ENCODE results near the gene NIPBL. TPM values are rescaled to one million over a fixed set of nuclear protein-coding genes. Genes with fewer than 3 reads are reported as not detected.

The NIPBL gene
- total RNA-seq, 2 donors from 2014 or later = 43.2 to 53.6 TPM

DNA sequence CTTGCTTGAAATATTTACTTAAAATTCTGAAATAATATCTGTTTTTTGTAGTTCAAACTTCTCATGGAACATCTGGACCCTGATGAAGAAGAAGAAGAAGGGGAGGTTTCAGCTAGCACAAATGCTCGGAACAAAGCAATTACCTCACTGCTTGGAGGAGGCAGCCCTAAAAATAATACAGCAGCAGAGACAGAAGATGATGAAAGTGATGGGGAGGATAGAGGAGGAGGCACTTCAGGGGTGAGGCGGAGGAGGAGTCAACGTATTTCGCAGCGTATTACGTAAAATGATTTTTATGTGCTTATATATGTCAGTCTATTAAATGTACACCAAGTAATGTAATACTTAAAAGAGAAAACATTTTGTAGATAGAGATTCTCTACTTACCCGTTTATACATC, 187.2 kb downstream of the NIPBL start:
- H3K27ac ChIP-seq = no peak overlapping the region
- H3K36me3 ChIP-seq = no peaks in the 10 kb centered on the region
- DNase-seq (ENCODE audit: low spot score) = no peak
- no peaks in the 10 kb centered on the region for H3K9me3 ChIP-seq
- intact Hi-C loops (cut with DNase I) = no loop called here
- H3K4me3 ChIP-seq = no peak overlapping the region
- no peaks in the 10 kb centered on the region for H3K27me3 ChIP-seq (replicated peaks; ENCODE audit: insufficient read depth)
- TF ChIP-seq POLR2AphosphoS5 (IDR thresholded peaks at IDR 0.05) (no peak), POLR2A (IDR thresholded peaks at IDR 0.05) (no peak)
- TF ChIP-seq, protein P1, sequence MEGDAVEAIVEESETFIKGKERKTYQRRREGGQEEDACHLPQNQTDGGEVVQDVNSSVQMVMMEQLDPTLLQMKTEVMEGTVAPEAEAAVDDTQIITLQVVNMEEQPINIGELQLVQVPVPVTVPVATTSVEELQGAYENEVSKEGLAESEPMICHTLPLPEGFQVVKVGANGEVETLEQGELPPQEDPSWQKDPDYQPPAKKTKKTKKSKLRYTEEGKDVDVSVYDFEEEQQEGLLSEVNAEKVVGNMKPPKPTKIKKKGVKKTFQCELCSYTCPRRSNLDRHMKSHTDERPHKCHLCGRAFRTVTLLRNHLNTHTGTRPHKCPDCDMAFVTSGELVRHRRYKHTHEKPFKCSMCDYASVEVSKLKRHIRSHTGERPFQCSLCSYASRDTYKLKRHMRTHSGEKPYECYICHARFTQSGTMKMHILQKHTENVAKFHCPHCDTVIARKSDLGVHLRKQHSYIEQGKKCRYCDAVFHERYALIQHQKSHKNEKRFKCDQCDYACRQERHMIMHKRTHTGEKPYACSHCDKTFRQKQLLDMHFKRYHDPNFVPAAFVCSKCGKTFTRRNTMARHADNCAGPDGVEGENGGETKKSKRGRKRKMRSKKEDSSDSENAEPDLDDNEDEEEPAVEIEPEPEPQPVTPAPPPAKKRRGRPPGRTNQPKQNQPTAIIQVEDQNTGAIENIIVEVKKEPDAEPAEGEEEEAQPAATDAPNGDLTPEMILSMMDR (IDR thresholded peaks at IDR 0.05) = no peak
- WGBS = 93% methylated on average over 7 of the region's 7 CpGs
- H3K4me1 ChIP-seq (replicated peaks) = no peaks in the 10 kb centered on the region

DNA sequence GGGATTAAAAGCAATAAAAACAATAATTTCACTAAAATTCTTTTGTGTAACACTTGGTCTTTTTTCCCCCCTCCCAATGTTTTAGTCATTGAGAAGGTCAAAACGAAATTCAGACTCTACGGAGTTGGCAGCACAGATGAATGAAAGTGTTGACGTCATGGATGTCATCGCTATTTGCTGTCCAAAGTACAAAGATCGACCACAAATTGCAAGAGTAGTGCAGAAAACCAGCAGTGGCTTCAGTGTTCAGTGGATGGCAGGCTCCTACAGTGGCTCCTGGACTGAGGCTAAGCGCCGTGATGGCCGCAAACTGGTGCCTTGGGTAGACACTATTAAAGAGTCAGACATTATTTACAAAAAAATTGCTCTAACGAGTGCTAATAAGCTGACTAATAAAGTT, 187.9 kb downstream of the NIPBL start:
- WGBS = 85% methylated on average over 9 of the region's 9 CpGs
- H3K27me3 ChIP-seq (replicated peaks; ENCODE audit: insufficient read depth) = no peaks in the 10 kb centered on the region
- no peak overlapping the region for H3K4me3 ChIP-seq
- H3K27ac ChIP-seq = no peak overlapping the region
- no peaks in the 10 kb centered on the region for H3K4me1 ChIP-seq (replicated peaks)
- no peak for TF ChIP-seq POLR2AphosphoS5 (IDR thresholded peaks at IDR 0.05)
- no peak for TF ChIP-seq POLR2A (IDR thresholded peaks at IDR 0.05)
- TF ChIP-seq, protein P1 (IDR thresholded peaks at IDR 0.05) = no peak
- intact Hi-C loops (cut with DNase I) = no loop called here
- H3K36me3 ChIP-seq = no peaks in the 10 kb centered on the region
- H3K9me3 ChIP-seq = no peaks in the 10 kb centered on the region
- no peak for DNase-seq (ENCODE audit: low spot score)

DNA sequence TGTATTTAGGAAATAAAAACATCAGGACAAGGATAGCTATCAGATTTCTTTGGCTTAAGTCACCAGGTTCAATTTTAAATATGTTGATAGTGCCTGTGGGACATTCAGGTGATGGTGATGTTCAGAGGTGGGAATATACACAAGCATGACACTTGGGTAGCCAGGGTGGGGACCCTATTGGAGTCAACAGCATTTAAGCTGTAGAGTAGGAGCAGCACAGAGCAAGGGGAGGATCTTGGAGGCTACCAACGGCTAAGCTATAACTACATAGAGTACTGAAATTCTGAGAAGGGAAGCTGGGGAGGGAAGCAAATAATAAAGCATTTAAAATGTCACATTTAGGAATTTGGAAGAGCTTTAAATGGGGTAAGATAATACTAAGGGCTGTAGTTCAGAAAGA, 194.9 kb downstream of the NIPBL start:
- DNase-seq (ENCODE audit: low spot score) = no peak
- H3K27ac ChIP-seq = no peak overlapping the region
- no peak overlapping the region for H3K4me3 ChIP-seq
- TF ChIP-seq POLR2AphosphoS5 (IDR thresholded peaks at IDR 0.05) = no peak
- no peaks in the 10 kb centered on the region for H3K27me3 ChIP-seq (replicated peaks; ENCODE audit: insufficient read depth)
- 51% methylated on average over 1 of the region's 1 CpG for WGBS
- no peaks in the 10 kb centered on the region for H3K4me1 ChIP-seq (replicated peaks)
- H3K36me3 ChIP-seq = no peaks in the 10 kb centered on the region
- no peaks in the 10 kb centered on the region for H3K9me3 ChIP-seq
- intact Hi-C loops (cut with DNase I) = no loop called here

DNA sequence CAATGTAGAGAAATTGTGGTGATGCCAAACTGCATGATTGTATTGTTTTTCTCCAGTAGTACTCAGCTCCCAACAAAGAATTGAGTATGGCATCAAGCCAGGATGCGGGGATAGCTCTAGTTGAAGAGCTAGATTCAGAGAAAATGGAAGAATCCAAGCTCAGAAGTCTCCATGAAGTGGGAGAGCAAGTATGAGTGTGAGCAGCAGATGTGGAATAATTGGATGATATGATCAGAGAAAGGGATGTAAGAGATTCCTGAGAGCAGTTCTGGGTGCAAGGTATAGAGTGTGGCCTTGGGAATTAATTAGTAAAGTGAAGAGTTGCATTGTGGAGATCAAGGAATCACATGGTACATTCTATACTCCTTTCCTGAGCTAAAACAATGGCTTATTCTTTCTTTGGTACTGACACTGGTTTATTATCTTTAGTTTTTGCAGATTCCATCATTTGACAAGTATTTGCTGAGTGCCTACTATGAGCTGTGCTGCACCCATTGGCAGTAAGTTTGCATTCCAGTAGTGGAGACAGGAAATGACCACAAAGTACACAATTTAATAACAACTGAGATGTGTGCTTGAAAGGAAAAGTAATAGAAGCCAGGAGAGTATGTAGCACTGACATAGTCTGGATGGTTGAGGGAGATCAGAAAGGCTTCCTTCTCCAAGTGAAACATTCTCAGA, 195.5 kb downstream of the NIPBL start:
- H3K4me1 ChIP-seq (replicated peaks) = no peaks in the 10 kb centered on the region
- no peaks in the 10 kb centered on the region for H3K27me3 ChIP-seq (replicated peaks; ENCODE audit: insufficient read depth)
- TF ChIP-seq POLR2A (IDR thresholded peaks at IDR 0.05) (no peak), POLR2AphosphoS5 (IDR thresholded peaks at IDR 0.05) (no peak)
- TF ChIP-seq, protein P1 (IDR thresholded peaks at IDR 0.05) = no peak
- intact Hi-C loops (cut with DNase I) = no loop called here
- WGBS = 62% methylated on average over 1 of the region's 1 CpG
- H3K9me3 ChIP-seq = no peaks in the 10 kb centered on the region
- H3K36me3 ChIP-seq = no peaks in the 10 kb centered on the region
- no peak for DNase-seq (ENCODE audit: low spot score)
- no peak overlapping the region for H3K27ac ChIP-seq
- H3K4me3 ChIP-seq = no peak overlapping the region

DNA sequence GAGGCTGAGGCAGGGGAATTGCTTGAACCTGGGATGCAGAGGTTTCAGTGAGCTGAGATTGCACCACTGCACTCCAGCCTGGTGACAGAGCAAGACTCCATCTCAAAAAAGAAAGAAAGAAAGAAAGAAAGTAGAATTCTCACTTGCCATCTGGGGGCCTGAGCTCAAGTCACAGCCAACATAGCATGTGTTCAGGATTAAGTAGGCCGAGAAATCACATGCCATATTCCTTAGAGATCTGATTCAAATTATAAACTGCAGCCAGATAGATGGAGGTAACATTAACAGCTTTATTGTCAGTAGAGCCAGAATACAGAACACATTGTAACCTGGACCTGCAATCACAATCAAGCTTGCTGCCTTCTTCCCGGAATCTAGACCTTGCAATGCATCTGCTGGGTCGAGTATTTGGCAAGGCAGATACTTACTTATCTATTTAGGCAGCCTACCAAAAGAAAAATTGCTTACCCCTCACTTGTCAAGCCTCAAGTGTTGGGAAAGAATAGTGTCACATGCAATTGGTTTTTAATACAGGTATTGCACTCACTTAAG, 198.9 kb downstream of the NIPBL start:
- no peak for DNase-seq (ENCODE audit: low spot score)
- no peaks in the 10 kb centered on the region for H3K27me3 ChIP-seq (replicated peaks; ENCODE audit: insufficient read depth)
- no peak overlapping the region for H3K4me3 ChIP-seq
- H3K9me3 ChIP-seq = no peaks in the 10 kb centered on the region
- H3K27ac ChIP-seq = no peak overlapping the region
- no peaks in the 10 kb centered on the region for H3K4me1 ChIP-seq (replicated peaks)
- 74% methylated on average over 3 of the region's 3 CpGs for WGBS
- intact Hi-C loops (cut with DNase I) = no loop called here
- no peak for TF ChIP-seq POLR2A (IDR thresholded peaks at IDR 0.05)
- TF ChIP-seq, protein P1 (IDR thresholded peaks at IDR 0.05) = no peak
- no peak for TF ChIP-seq POLR2AphosphoS5 (IDR thresholded peaks at IDR 0.05)
- H3K36me3 ChIP-seq = no peaks in the 10 kb centered on the region
